ENCODE results near the gene ATXN1.
"Not testable (repeated sequence)": the region's sequence is repeated elsewhere in the genome, so short reads cannot be mapped to it uniquely, and the experiment has no call there.

Gene ATXN1

GRCh38 chr6:16404456-16404855 lies 356.8 kb downstream of the ATXN1 start:
- in situ Hi-C loops (cut with HindIII; ENCODE audit: low sequenced_read_pairs) = no loop called here

GRCh38 chr6:16403831-16404230 lies 357.4 kb downstream of the ATXN1 start:
- in situ Hi-C loops (cut with HindIII; ENCODE audit: low sequenced_read_pairs) = no loop called here

- in situ Hi-C loops (cut with HindIII; ENCODE audit: low sequenced_read_pairs) = no loop called here
Measured at GRCh38 chr6:16402581-16402900, 358.7 kb downstream of the ATXN1 start.

GRCh38 chr6:16400248-16400760 lies 361.0 kb downstream of the ATXN1 start:
- in situ Hi-C loops (cut with HindIII; ENCODE audit: low sequenced_read_pairs) = no loop called here

GRCh38 chr6:16399695-16400094 lies 361.6 kb downstream of the ATXN1 start:
- in situ Hi-C loops (cut with HindIII; ENCODE audit: low sequenced_read_pairs) = no loop called here

- in situ Hi-C loops (cut with HindIII; ENCODE audit: low sequenced_read_pairs) = no loop called here
Measured at GRCh38 chr6:16399158-16399557, 362.1 kb downstream of the ATXN1 start.

GRCh38 chr6:16398587-16398986 lies 362.7 kb downstream of the ATXN1 start:
- in situ Hi-C loops (cut with HindIII; ENCODE audit: low sequenced_read_pairs) = no loop called here

- in situ Hi-C loops (cut with HindIII; ENCODE audit: low sequenced_read_pairs) = no loop called here
Measured at GRCh38 chr6:16397623-16398022, 363.6 kb downstream of the ATXN1 start.

- in situ Hi-C loops (cut with HindIII; ENCODE audit: low sequenced_read_pairs) = no loop called here
Measured at GRCh38 chr6:16396497-16397319, 364.6 kb downstream of the ATXN1 start.

GRCh38 chr6:16394632-16395031 lies 366.6 kb downstream of the ATXN1 start:
- in situ Hi-C loops (cut with HindIII; ENCODE audit: low sequenced_read_pairs) = no loop called here

- in situ Hi-C loops (cut with HindIII; ENCODE audit: low sequenced_read_pairs) = no loop called here
Measured at GRCh38 chr6:16393326-16393725, 367.9 kb downstream of the ATXN1 start.

GRCh38 chr6:16392010-16392409 lies 369.2 kb downstream of the ATXN1 start:
- in situ Hi-C loops (cut with HindIII; ENCODE audit: low sequenced_read_pairs) = no loop called here

GRCh38 chr6:16391451-16391912 lies 369.8 kb downstream of the ATXN1 start:
- in situ Hi-C loops (cut with HindIII; ENCODE audit: low sequenced_read_pairs) = no loop called here

GRCh38 chr6:16390909-16391450 lies 370.3 kb downstream of the ATXN1 start:
- in situ Hi-C loops (cut with HindIII; ENCODE audit: low sequenced_read_pairs) = not testable (repeated sequence)

GRCh38 chr6:16389642-16390041 lies 371.6 kb downstream of the ATXN1 start:
- in situ Hi-C loops (cut with HindIII; ENCODE audit: low sequenced_read_pairs) = no loop called here

- in situ Hi-C loops (cut with HindIII; ENCODE audit: low sequenced_read_pairs) = no loop called here
Measured at GRCh38 chr6:16388488-16388887, 372.8 kb downstream of the ATXN1 start.

GRCh38 chr6:16386057-16386456 lies 375.2 kb downstream of the ATXN1 start:
- in situ Hi-C loops (cut with HindIII; ENCODE audit: low sequenced_read_pairs) = no loop called here

GRCh38 chr6:16383607-16384206 lies 377.6 kb downstream of the ATXN1 start:
- in situ Hi-C loops (cut with HindIII; ENCODE audit: low sequenced_read_pairs) = no loop called here

- in situ Hi-C loops (cut with HindIII; ENCODE audit: low sequenced_read_pairs) = not testable (repeated sequence)
Measured at GRCh38 chr6:16381968-16382367, 379.3 kb downstream of the ATXN1 start.

- in situ Hi-C loops (cut with HindIII; ENCODE audit: low sequenced_read_pairs) = no loop called here
Measured at GRCh38 chr6:16380220-16380809, 380.9 kb downstream of the ATXN1 start.

- in situ Hi-C loops (cut with HindIII; ENCODE audit: low sequenced_read_pairs) = not testable (repeated sequence)
Measured at GRCh38 chr6:16378360-16378759, 382.9 kb downstream of the ATXN1 start.

GRCh38 chr6:16377470-16377869 lies 383.8 kb downstream of the ATXN1 start:
- in situ Hi-C loops (cut with HindIII; ENCODE audit: low sequenced_read_pairs) = no loop called here
